ENCODE measurements around the gene ANKRD55. TPM values are rescaled to one million over a fixed set of nuclear protein-coding genes. Genes with fewer than 3 reads are reported as not detected.
A peak's percentile ranks its signal among the peaks of the same experiment; 100 is the strongest.

Gene ANKRD55
- total RNA-seq, 4 donors from 2014 or later: 0.44 to 0.46 TPM; not detected in 2

DNA sequence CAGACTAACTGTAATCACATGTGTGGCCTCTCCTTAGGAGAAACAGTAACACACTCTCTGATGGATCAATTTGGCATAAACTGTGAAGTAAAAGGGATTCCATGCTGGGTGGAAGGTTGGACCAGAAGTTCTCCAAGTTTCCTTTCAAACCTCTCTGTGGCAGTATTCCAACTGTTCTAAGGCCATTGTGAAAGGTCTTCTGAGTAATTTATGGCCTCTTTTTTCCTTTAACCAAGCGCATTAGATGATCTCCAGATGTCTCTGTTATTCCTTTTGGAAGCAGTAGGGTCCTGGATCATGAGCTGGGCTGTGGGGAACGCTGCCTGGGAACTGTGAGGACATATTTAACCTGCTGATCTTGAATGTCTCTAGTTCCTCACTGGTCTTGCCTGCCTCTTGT lies 157.8 kb downstream of the ANKRD55 start:
- ATAC-seq (ENCODE audit: low FRiP score) (no peak), DNase-seq (ENCODE audit: low spot score) (no peak)
- TF ChIP-seq CTCF (IDR thresholded peaks at IDR 0.05): no peak

DNA sequence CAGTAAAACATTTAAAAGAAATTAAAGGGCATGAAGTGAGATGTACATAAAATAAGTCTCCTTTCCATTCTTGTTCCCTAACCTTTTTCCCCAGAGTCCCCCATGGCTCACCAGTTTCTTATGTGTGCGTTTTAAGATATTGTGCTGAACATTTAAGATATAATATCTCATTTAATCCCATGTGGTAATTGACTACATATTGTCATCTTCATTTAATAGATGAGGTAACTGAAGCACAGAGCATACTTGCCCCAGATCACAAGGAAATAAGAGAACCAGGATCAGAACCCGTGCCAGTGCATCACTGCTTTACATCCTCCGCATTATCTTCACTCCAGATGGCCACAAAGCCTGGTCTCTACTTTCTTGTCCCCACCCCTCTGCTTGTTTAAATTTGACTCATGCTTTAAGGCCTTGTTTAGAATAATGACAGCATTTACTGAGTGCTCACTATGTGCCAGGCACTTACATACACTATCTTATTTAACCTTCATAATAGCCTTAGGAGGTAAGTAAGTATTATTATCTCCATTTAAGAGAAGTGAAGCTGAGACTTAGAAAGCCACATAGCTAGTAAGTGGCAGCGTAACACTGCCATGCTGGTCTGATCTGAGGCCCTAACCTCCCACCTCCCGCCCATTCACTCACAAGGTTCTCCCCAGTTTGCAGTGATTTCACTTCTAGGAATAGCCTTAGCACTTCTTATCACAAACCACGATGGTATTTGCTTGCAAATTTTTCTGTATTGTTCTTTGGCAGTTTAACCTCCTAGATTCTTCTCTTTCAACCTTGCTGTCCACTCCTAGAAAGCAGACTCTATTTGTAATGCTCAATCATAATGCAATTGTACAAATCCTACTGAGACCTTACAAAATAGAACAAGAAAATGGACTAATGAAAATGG lies 160.0 kb downstream of the ANKRD55 start:
- no peak for DNase-seq (ENCODE audit: low spot score)
- TF ChIP-seq CTCF (IDR thresholded peaks at IDR 0.05): no peak

GRCh38 chr5:56071470-56071869 lies 161.7 kb downstream of the ANKRD55 start:
- DNase-seq (ENCODE audit: low spot score) (no peak), ATAC-seq (ENCODE audit: low FRiP score) (no peak)
- TF ChIP-seq CTCF (IDR thresholded peaks at IDR 0.05): no peak

More for the DNA sequence above, 160.0 kb downstream of the ANKRD55 start:
- ATAC-seq (ENCODE audit: low FRiP score): no peak

DNA sequence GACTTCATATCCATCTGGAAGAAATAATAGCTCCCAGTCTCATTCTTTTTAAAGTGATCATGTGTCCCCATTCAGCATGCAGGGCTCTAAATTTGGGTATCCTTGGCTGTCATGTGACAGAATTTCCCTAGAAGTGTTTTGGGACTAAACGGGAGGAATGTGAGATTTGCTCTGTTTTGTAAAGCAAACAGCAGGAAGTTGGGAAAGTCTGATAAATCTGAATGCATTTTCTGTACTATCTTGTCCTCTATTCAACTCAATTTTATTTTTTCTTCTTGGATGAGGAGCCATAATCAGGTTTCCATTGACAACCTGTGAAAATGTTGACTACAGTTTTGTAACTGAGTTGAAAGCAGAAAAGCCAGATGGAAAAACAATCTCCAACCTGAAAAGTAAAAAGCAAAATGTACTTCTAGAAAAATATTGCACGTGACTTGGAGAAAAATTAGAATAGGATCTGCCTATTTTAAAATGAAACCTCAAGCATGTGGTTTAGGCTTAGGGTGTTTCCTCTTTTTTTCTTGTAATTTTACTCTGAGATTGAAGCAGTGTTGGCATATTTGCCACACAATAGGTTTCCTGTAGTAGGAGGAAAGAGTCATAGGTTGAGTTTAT lies 162.2 kb downstream of the ANKRD55 start:
- ATAC-seq (ENCODE audit: low FRiP score) (peak; percentile 26), DNase-seq (ENCODE audit: low spot score) (no peak)
- no peak for TF ChIP-seq CTCF (IDR thresholded peaks at IDR 0.05)

GRCh38 chr5:56069652-56070226 lies 163.4 kb downstream of the ANKRD55 start:
- ATAC-seq (ENCODE audit: low FRiP score): no peak
- no peak for TF ChIP-seq CTCF (IDR thresholded peaks at IDR 0.05)
- no peak for DNase-seq (ENCODE audit: low spot score)

- DNase-seq (ENCODE audit: low spot score) (no peak), ATAC-seq (ENCODE audit: low FRiP score) (no peak)
- TF ChIP-seq CTCF (IDR thresholded peaks at IDR 0.05): no peak
These were observed 166.1 kb downstream of the ANKRD55 start for GRCh38 chr5:56066931-56067450.
